Activated CD4-positive, alpha-beta memory T cell treated with anti-CD3 and anti-CD28 coated beads for 36 hours (primary cell): ENCODE data around the gene ERVV-1. TPM values are rescaled to one million over a fixed set of nuclear protein-coding genes. Genes with fewer than 3 reads are reported as not detected.
"Not testable (repeated sequence)": the region's sequence is repeated elsewhere in the genome, so short reads cannot be mapped to it uniquely, and the experiment has no call there.

Experiments used
- CTCF ChIA-PET: fragments of 350-600 bp; sonication (Branson Sonifier 250); formaldehyde crosslinking; loops from one replicate; lab custom pipeline; 2021; ENCODE audit warnings: antibody characterized with exemption, inconsistent platforms; lab: Charles Lee
- POLR2A ChIA-PET: fragments of 350-600 bp; sonication (Branson Sonifier 250); formaldehyde crosslinking; loops from one replicate; lab custom pipeline; 2021; ENCODE audit warnings: antibody characterized with exemption; lab: Charles Lee
- DNase-seq: peaks from one replicate; pipeline ENCODE4 v3.0.0-alpha.2; 2020
- H3K27ac Mint-ChIP-seq: one replicate; pipeline ENCODE4 v1.8.0; 2021; ENCODE audit warnings: mixed read lengths
- H3K27me3 Mint-ChIP-seq: one replicate; pipeline ENCODE4 v1.8.0; 2021; ENCODE audit warnings: mixed read lengths
- H3K36me3 Mint-ChIP-seq: one replicate; pipeline ENCODE4 v1.8.0; 2021; ENCODE audit warnings: mixed read lengths
- H3K4me1 Mint-ChIP-seq: one replicate; pipeline ENCODE4 v1.8.0; 2021; ENCODE audit warnings: low read depth, mixed read lengths
- H3K4me3 Mint-ChIP-seq: one replicate; pipeline ENCODE4 v1.8.0; 2021; ENCODE audit warnings: mild to moderate bottlenecking, mixed read lengths
- H3K9me3 Mint-ChIP-seq: one replicate; pipeline ENCODE4 v1.8.0; 2021; ENCODE audit warnings: mixed read lengths
- intact Hi-C: fragments of 100-400 bp; cut with micrococcal nuclease; formaldehyde crosslinking; loops from one replicate; pipeline ENCODE4 v1.15.1; 2023
- total RNA-seq, 2 experiments: library from RNA; stranded (reverse); gene quantifications; one replicate each; pipeline ENCODE4 v1.2.3, GENCODE V29; 2021

The ERVV-1 gene
- total RNA-seq, 2 experiments from 2014 or later = not detected

DNA sequence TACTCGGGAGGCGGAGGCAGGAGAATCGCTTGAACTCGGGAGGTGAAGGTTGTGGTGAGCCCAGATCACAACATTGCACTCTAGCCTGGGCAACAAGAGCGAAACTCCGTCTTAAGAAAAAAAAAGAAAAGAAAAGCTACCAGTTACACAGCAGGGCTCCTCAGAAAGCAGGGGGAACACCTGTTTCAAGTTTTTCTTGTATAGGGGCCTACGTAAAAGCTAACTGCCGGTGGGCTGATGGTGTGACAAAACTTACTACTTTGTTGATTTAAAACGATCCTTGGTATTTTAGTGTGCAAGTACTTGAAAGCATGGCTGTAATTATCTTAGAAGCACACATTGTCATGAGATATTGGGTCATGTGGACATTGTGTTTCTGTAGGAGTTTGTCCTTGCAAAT is 15.7 kb upstream of the ERVV-1 start:
- H3K36me3 Mint-ChIP-seq = no peaks in the 10 kb centered on the region
- DNase-seq = no peak
- POLR2A ChIA-PET = no interaction called here
- no peaks in the 10 kb centered on the region for H3K9me3 Mint-ChIP-seq
- intact Hi-C loops = loop anchor here (10.0 kb wide), 1 partner anchor 337 kb away; the partner anchor contains the start of gene ZNF845
- H3K4me1 Mint-ChIP-seq = no peaks in the 10 kb centered on the region
- no peak overlapping the region for H3K27ac Mint-ChIP-seq
- no peak overlapping the region for H3K4me3 Mint-ChIP-seq
- CTCF ChIA-PET = no interaction called here
- peaks cover 1% of the 10 kb centered on the region for H3K27me3 Mint-ChIP-seq

DNA sequence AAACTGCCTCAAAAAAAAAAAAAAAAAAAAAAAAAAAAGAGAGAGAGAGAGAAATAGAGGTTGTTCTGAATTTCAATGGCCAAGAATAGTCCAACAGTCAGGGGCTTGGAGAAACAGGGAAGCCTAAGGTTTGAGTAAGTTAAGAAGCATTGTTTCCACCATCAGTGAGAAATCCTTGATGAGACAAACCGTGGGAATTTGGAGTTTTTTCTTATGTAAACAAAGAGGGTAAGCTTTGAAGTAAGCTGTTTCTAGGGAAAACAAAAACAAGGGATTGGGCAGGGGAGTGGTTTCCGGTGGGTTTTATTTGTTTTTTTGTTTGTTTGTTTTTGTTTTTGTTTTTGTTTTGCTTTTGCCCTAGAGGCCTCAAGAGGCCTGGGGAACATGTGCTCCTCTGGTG is 11.2 kb upstream of the ERVV-1 start:
- no peak overlapping the region for H3K27ac Mint-ChIP-seq
- no peaks in the 10 kb centered on the region for H3K9me3 Mint-ChIP-seq

DNA sequence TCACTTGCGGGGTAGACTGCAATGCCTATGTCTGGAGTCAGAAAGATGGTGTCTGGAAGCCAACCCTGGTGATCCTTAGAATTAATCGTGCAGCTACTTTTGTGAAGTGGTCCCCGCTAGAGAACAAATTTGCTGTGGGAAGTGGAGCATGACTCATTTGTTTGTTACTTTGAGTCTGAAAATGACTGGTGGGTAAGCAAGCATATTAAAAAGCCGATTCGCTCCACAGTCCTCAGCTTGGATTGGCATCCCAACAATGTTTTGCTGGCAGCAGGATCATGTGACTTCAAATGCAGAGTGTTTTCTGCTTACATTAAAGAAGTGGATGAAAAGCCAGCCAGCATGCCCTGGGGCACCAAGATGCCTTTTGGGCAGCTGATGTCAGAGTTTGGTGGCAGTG is 9.5 kb upstream of the ERVV-1 start:
- Mint-ChIP-seq H3K9me3 (no peaks in the 10 kb centered on the region), H3K27ac (no peak overlapping the region), H3K36me3 (no peaks in the 10 kb centered on the region), H3K4me1 (no peaks in the 10 kb centered on the region), H3K4me3 (no peak overlapping the region), H3K27me3 (no peaks in the 10 kb centered on the region)
- CTCF ChIA-PET = no interaction called here
- POLR2A ChIA-PET = no interaction called here
- DNase-seq = no peak
- intact Hi-C loops = no loop called here

More for the DNA sequence above, 11.2 kb upstream of the ERVV-1 start:
- POLR2A ChIA-PET = no interaction called here
- CTCF ChIA-PET = no interaction called here
- intact Hi-C loops = no loop called here
- DNase-seq = no peak
- Mint-ChIP-seq H3K27me3 (peaks cover 1% of the 10 kb centered on the region), H3K36me3 (no peaks in the 10 kb centered on the region), H3K4me3 (no peak overlapping the region), H3K4me1 (no peaks in the 10 kb centered on the region)

DNA sequence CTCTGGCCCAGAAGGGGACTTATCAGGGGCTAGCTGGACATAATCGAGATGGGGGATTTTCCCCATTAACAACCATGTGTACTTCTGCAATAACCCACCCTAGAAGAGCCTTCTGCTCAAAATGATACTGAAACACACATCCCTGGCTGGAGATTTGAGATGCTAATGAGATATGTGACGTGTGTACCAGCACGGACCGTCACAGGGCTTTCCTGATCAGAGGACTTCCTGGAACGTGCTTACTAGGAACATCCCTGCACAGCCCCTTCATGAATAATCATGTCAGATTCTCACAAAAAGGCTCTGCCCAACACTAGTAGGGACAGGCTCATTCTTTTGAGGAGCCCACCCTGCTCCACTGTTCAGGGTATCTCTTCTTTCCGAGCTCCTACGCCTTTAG is 6.5 kb upstream of the ERVV-1 start:
- H3K27ac Mint-ChIP-seq = no peak overlapping the region
- no peaks in the 10 kb centered on the region for H3K4me1 Mint-ChIP-seq
- ChIA-PET CTCF (no interaction called here), POLR2A (no interaction called here)
- no peaks in the 10 kb centered on the region for H3K27me3 Mint-ChIP-seq
- no peaks in the 10 kb centered on the region for H3K36me3 Mint-ChIP-seq
- H3K4me3 Mint-ChIP-seq = no peak overlapping the region
- no peak for DNase-seq
- peaks cover 3% of the 10 kb centered on the region for H3K9me3 Mint-ChIP-seq
- intact Hi-C loops = no loop called here

DNA sequence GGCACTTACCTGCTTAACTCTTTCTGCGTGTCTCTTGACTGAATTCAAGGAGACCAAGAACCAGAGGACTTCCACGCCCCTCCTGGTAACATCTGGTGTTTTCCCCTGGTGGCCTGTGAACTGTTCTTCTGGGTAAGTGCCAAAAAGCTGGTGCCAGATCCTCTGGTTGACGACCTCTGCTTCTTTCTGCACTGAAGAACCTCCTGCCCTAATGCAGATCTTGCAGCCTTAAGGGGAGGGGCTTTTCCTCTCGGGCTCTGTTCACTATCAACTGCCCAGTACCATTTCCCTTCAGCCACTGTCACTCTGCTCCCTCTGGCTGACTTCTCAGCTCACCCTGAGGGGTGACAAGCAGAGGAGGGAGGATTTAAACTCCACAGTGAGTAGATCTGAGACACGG is 6.1 kb upstream of the ERVV-1 start:
- H3K36me3 Mint-ChIP-seq = no peaks in the 10 kb centered on the region
- H3K4me3 Mint-ChIP-seq = no peak overlapping the region
- ChIA-PET CTCF (no interaction called here), POLR2A (no interaction called here)
- intact Hi-C loops = no loop called here
- no peak overlapping the region for H3K27ac Mint-ChIP-seq
- H3K9me3 Mint-ChIP-seq = peaks cover 3% of the 10 kb centered on the region
- DNase-seq = no peak
- no peaks in the 10 kb centered on the region for H3K4me1 Mint-ChIP-seq
- H3K27me3 Mint-ChIP-seq = no peaks in the 10 kb centered on the region

DNA sequence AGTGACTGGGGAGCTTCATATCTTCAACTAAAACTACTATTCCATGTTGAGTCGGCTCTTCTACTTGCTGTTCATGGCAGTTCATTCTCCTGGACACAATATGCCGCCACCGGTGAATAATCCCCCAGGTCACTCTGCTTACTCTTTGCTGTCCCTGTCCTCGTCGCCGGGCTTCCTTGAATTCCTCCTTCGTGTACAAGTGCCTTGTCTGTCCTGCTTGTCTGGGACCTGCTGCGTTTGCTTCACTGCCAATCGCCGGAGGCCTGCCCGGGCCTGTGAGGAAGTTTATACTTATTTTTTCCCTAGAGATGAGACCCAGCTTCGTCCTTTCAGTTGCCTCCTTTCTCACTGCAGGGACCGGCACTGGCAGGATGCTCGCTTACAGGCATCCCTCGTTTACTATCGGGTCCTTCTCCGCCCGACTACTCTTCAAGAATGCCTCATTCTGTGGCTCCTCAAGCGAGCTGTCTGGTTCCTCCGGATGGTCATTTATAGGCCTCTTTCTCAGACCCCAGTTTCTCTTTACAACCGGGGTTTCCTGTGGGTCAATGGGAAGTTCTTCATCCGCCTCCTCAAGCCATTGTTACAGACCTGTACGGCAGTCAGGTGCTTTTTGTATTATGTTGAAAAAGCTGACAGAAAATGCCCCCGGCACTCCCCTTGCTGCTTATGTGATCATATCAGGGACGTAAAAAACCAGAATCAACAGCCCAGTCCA is 5.5 kb upstream of the ERVV-1 start:
- Mint-ChIP-seq H3K27me3 (no peaks in the 10 kb centered on the region), H3K36me3 (no peaks in the 10 kb centered on the region), H3K4me3 (no peak overlapping the region), H3K4me1 (no peaks in the 10 kb centered on the region), H3K27ac (no peak overlapping the region), H3K9me3 (peaks cover 3% of the 10 kb centered on the region)
- ChIA-PET CTCF (no interaction called here), POLR2A (no interaction called here)
- DNase-seq = no peak
- intact Hi-C loops = no loop called here

DNA sequence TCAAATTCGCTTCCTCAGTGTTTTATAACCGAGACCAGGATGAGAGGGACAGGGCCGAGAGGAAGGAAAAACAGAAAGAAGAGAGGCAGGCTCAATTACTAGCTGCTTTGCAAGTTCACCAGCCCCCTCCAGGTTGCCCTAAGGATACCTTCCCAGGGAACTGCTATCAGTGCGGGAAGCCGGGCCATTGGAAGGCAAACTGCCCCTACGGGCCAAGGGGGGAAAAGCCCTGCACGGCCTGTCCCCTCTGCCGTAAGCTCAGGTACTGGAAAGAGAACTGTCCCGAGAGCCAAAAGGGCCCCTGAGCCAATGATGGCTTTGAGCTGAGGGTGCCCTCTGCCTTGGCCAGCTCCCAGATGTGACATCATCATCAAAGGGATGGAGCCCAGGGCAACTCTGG is 3.2 kb upstream of the ERVV-1 start:
- CTCF ChIA-PET = no interaction called here

DNA sequence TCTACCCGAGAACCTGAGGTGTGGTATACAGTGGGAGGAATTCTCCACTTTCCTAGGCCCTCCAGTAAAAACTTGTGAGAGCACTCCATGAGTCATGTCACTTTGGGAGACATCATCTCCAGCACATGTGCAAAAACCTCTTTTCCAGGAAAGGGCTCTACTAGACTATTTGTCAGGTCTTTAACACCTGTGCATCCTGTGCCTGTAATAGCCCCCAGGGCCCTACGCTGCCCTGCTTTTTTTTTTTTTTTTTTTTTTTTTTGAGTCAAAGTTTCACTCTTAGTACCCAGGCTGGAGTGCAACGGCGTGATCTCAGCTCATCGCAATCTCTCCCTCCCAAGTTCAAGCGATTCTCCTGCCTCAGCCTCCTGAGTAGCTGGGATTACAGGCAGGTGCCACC is 1.7 kb upstream of the ERVV-1 start:
- H3K4me1 Mint-ChIP-seq = no peaks in the 10 kb centered on the region
- DNase-seq = no peak
- H3K27me3 Mint-ChIP-seq = no peaks in the 10 kb centered on the region
- H3K27ac Mint-ChIP-seq = no peak overlapping the region
- ChIA-PET POLR2A (no interaction called here), CTCF (no interaction called here)
- no peak overlapping the region for H3K4me3 Mint-ChIP-seq
- intact Hi-C loops = no loop called here
- peaks cover 10% of the 10 kb centered on the region for H3K9me3 Mint-ChIP-seq
- H3K36me3 Mint-ChIP-seq = no peaks in the 10 kb centered on the region

More for the DNA sequence above, 3.2 kb upstream of the ERVV-1 start:
- no peak overlapping the region for H3K4me3 Mint-ChIP-seq
- intact Hi-C loops = no loop called here
- H3K27ac Mint-ChIP-seq = no peak overlapping the region
- no peak for DNase-seq
- no peaks in the 10 kb centered on the region for H3K4me1 Mint-ChIP-seq
- POLR2A ChIA-PET = no interaction called here
- H3K36me3 Mint-ChIP-seq = no peaks in the 10 kb centered on the region
- H3K27me3 Mint-ChIP-seq = no peaks in the 10 kb centered on the region
- peaks cover 10% of the 10 kb centered on the region for H3K9me3 Mint-ChIP-seq

DNA sequence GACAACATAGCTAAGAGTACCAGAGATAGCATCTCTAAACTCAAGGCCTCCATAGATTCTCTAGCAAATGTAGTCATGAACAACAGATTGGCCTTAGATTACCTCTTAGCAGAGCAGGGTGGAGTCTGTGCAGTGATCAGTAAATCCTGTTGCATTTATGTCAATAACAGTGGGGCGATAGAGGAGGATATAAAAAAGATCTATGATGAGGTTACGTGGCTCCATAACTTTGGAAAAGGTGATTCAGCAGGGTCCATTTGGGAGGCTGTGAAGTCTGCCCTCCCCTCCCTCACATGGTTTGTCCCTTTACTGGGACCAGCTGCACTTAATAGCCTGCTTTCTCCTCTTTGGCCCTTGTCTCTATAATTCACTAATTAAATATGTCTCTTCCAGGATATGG is 1.4 kb downstream of the ERVV-1 start:
- Mint-ChIP-seq H3K27ac (no peak overlapping the region), H3K9me3 (peaks cover 20% of the 10 kb centered on the region), H3K27me3 (no peaks in the 10 kb centered on the region), H3K4me1 (no peaks in the 10 kb centered on the region), H3K4me3 (no peak overlapping the region), H3K36me3 (no peaks in the 10 kb centered on the region)
- intact Hi-C loops = no loop called here
- POLR2A ChIA-PET = no interaction called here
- CTCF ChIA-PET = no interaction called here
- DNase-seq = no peak

DNA sequence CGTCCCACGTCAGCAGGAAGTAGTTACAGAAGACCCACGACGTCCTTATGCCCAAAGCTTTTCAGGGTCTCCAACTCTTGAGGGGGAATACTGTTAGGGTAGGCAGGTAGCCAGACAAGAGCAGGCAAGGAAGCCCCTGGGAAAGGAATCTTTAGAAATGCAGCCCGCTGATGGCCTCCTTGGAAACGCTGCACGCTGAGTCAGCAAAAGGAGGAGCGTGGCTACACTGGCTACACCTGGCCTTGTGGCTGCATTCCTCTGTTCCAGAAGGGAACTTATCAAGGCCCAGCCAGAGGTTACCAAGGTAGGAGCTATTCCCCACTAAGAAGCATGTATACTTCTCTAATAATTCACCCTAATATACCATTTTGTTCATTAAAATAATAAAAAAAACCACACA is 2.0 kb downstream of the ERVV-1 start:
- H3K4me3 Mint-ChIP-seq = no peak overlapping the region
- POLR2A ChIA-PET = no interaction called here
- H3K27ac Mint-ChIP-seq = no peak overlapping the region
- no peaks in the 10 kb centered on the region for H3K36me3 Mint-ChIP-seq
- DNase-seq = no peak
- CTCF ChIA-PET = no interaction called here
- H3K9me3 Mint-ChIP-seq = peaks cover 24% of the 10 kb centered on the region
- intact Hi-C loops = no loop called here
- H3K27me3 Mint-ChIP-seq = no peaks in the 10 kb centered on the region
- no peaks in the 10 kb centered on the region for H3K4me1 Mint-ChIP-seq

DNA sequence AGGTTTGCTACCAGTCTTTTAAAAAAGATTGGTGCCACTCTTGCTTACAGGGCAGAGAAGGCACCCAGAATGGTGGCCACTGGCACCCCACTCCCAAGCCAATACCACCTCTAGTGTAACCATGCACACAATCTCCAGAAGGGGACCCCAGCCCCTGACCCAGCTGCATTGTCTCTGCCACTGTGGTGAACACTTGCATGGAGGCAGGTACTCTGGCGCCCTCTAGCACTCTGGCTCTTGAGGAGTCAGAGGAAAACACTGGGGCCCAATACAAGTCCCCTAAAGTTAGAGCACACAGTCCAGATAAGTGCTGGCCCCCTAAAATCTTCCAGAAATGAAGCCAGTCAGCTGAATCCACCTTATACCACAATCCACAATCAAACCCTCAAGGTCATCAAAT is 6.0 kb downstream of the ERVV-1 start:
- Mint-ChIP-seq H3K27me3 (no peaks in the 10 kb centered on the region), H3K27ac (no peak overlapping the region), H3K4me3 (no peak overlapping the region), H3K9me3 (peaks cover 29% of the 10 kb centered on the region), H3K4me1 (no peaks in the 10 kb centered on the region), H3K36me3 (peaks cover 3% of the 10 kb centered on the region)
- ChIA-PET POLR2A (no interaction called here), CTCF (no interaction called here)
- intact Hi-C loops = no loop called here
- DNase-seq = peak; percentile 20

DNA sequence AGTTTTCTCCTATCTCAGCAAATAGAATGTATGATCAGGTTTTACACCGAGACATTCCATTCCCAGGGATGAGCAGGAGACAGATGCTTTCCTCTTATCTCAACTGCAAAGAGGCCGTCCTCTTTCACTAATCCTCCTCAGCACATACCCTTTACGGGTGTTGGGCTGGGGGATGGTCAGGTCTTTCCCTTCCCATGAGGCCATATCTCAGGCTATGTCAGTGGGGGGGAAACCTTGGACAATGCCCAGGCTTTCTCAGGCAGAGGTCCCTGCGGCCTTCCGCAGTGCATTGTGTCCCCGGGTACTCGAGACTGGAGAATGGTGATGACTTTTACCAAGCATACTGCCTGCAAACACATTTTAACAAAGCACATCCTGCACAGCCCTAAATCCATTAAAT is 14.6 kb downstream of the ERVV-1 start:
- H3K27me3 Mint-ChIP-seq, H3K36me3 Mint-ChIP-seq, H3K27ac Mint-ChIP-seq, H3K4me3 Mint-ChIP-seq, POLR2A ChIA-PET, H3K4me1 Mint-ChIP-seq, CTCF ChIA-PET, DNase-seq, intact Hi-C loops: not testable (repeated sequence)
- H3K9me3 Mint-ChIP-seq = peaks cover 30% of the 10 kb centered on the region

DNA sequence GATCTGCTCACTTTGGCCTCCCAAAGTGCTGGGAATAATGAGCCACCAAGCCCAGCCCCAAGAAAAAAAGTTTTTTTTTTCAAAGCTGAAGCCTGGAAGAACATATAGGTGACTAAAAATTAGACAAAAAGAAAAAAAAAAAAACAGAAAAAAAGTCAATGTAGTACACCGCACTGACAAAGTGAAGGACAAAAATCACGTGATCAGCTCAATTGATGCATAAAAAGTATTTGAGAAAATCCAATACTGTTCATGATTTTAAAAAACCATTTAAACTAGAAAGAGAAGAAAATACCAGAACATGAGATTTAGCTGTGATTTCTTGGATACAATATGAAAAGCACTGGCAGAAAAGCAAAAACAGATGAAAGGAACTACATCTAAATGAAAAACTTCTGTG is 20.3 kb downstream of the ERVV-1 start:
- intact Hi-C loops = no loop called here
- ChIA-PET POLR2A (no interaction called here), CTCF (interaction anchor here (0.7 kb wide), 1 partner anchor 43 kb away, joined by 4 read pairs; no protein-coding TSS in a partner anchor)
- Mint-ChIP-seq H3K36me3 (peaks cover 25% of the 10 kb centered on the region), H3K4me1 (no peaks in the 10 kb centered on the region), H3K9me3 (peaks cover 51% of the 10 kb centered on the region), H3K4me3 (no peak overlapping the region), H3K27me3 (peaks cover 7% of the 10 kb centered on the region), H3K27ac (no peak overlapping the region)
- DNase-seq = no peak
